GM23338 (cell line): ENCODE results near the gene NFAT5. TPM values are rescaled to one million over a fixed set of nuclear protein-coding genes. Genes with fewer than 3 reads are reported as not detected.

Experiments
- ATAC-seq: fragments of 200-7000 bp; cut with Tn5 transposase; 3 replicates; pipeline ENCODE4 v1.9.1; 2020
- DNase-seq: peaks from one replicate; pipeline ENCODE4 v3.0.0-alpha.2; 2015; ENCODE audit warnings: low spot score
- H2AFZ ChIP-seq: fragments of 200-600 bp; sonication (generic); 2 replicates; pipeline ENCODE4 v1.8.0; 2016; ENCODE audit warnings: antibody characterized with exemption, mild to moderate bottlenecking, moderate library complexity
- H3F3A ChIP-seq: fragments of 200-600 bp; sonication (generic); replicated peaks from 2 replicates; pipeline ENCODE4 v1.8.0; 2017; ENCODE audit warnings: antibody characterized with exemption, mixed run types, low read depth
- H3K27ac ChIP-seq: fragments of 200-600 bp; sonication (generic); 2 replicates; pipeline ENCODE4 v1.6.1; 2016; ENCODE audit warnings: low read depth
- H3K27me3 ChIP-seq: fragments of 200-600 bp; sonication (generic); 2 replicates; pipeline ENCODE4 v1.8.0; 2016; ENCODE audit warnings: mild to moderate bottlenecking, mixed run types, moderate library complexity; ENCODE audit not compliant: insufficient read depth
- H3K36me3 ChIP-seq: fragments of 200-600 bp; sonication (generic); 2 replicates; pipeline ENCODE4 v1.8.0; 2016; ENCODE audit warnings: mild to moderate bottlenecking; ENCODE audit not compliant: insufficient read depth
- H3K4me1 ChIP-seq: fragments of 200-600 bp; sonication (generic); 2 replicates; pipeline ENCODE4 v1.8.0; 2016; ENCODE audit warnings: mild to moderate bottlenecking, moderate library complexity; ENCODE audit not compliant: insufficient read depth
- H3K4me2 ChIP-seq: fragments of 200-600 bp; sonication (generic); 2 replicates; pipeline ENCODE4 v1.7.1; 2017; ENCODE audit warnings: mixed run types
- H3K4me3 ChIP-seq: fragments of 200-600 bp; sonication (generic); 2 replicates; pipeline ENCODE4 v1.6.1; 2016; ENCODE audit warnings: mixed run types
- H3K79me2 ChIP-seq: fragments of 200-600 bp; sonication (generic); replicated peaks from 2 replicates; pipeline ENCODE4 v1.8.0; 2017; ENCODE audit warnings: mild to moderate bottlenecking; ENCODE audit not compliant: insufficient read depth
- H3K9me2 ChIP-seq: fragments of 200-600 bp; sonication (generic); 2 replicates; pipeline ENCODE4 v1.8.0; 2017; ENCODE audit not compliant: insufficient read depth
- H4K20me1 ChIP-seq: fragments of 200-600 bp; sonication (generic); replicated peaks from 2 replicates; pipeline ENCODE4 v1.8.0; 2017; ENCODE audit warnings: mild to moderate bottlenecking; ENCODE audit not compliant: insufficient read depth
- H3K27ac Mint-ChIP-seq: 2 replicates; pipeline ENCODE4 v1.8.0; 2020; ENCODE audit warnings: inconsistent platforms, mild to moderate bottlenecking, moderate library complexity, mixed read lengths
- H3K27me3 Mint-ChIP-seq: 3 replicates; pipeline ENCODE4 v1.8.0; 2022; ENCODE audit warnings: low read depth, mild to moderate bottlenecking, moderate library complexity, mixed read lengths, inconsistent platforms; ENCODE audit not compliant: insufficient read depth, poor library complexity
- H3K36me3 Mint-ChIP-seq: 3 replicates; pipeline ENCODE4 v1.8.0; 2021; ENCODE audit warnings: low read depth, mild to moderate bottlenecking, inconsistent platforms, moderate library complexity, mixed read lengths
- H3K4me1 Mint-ChIP-seq: 3 replicates; pipeline ENCODE4 v1.8.0; 2020; ENCODE audit warnings: mild to moderate bottlenecking, inconsistent platforms, mixed read lengths
- H3K4me3 Mint-ChIP-seq: 3 replicates; pipeline ENCODE4 v1.8.0; 2021; ENCODE audit warnings: moderate library complexity, mild to moderate bottlenecking, inconsistent platforms, mixed read lengths
- H3K9me3 Mint-ChIP-seq: 3 replicates; pipeline ENCODE4 v1.8.0; 2020; ENCODE audit warnings: moderate library complexity, mild to moderate bottlenecking, inconsistent platforms, mixed read lengths
- CREB1 ChIP-seq: fragments of 250-450 bp; sonication (Bioruptor Pico); IDR thresholded peaks from 2 replicates; pipeline ENCODE4 v1.5.0; 2020; ENCODE audit warnings: low read depth, mild to moderate bottlenecking, moderate library complexity
- ETS1 ChIP-seq: IDR thresholded peaks from 2 replicates; pipeline ENCODE4 v1.6.1; 2016; ENCODE audit warnings: antibody characterized with exemption
- EZH2 ChIP-seq: fragments of 200-600 bp; sonication (generic); IDR thresholded peaks from one replicate; pipeline ENCODE4 v1.8.0; 2017; ENCODE audit warnings: antibody characterized with exemption, mild to moderate bottlenecking, low read depth; ENCODE audit not compliant: unreplicated experiment
- EZH2phosphoT487 ChIP-seq: fragments of 200-600 bp; sonication (generic); IDR thresholded peaks from one replicate; pipeline ENCODE4 v1.8.1; 2018; ENCODE audit warnings: antibody characterized with exemption; ENCODE audit not compliant: unreplicated experiment
- JUNB ChIP-seq: IDR thresholded peaks from one replicate; pipeline ENCODE4 v1.6.1; 2016; ENCODE audit warnings: antibody characterized with exemption; ENCODE audit not compliant: unreplicated experiment
- NANOG ChIP-seq: IDR thresholded peaks from 2 replicates; pipeline ENCODE4 v1.6.1; 2016; ENCODE audit warnings: antibody characterized with exemption, borderline replicate concordance
- POLR2AphosphoS5 ChIP-seq: IDR thresholded peaks from 2 replicates; pipeline ENCODE4 v1.6.1; 2016; ENCODE audit warnings: antibody characterized with exemption, low read depth
- STAT1 ChIP-seq: IDR thresholded peaks from one replicate; pipeline ENCODE4 v1.6.1; 2016; ENCODE audit warnings: antibody characterized with exemption; ENCODE audit not compliant: unreplicated experiment
- ZNF114 ChIP-seq: fragments of 250-450 bp; sonication (Bioruptor Pico); IDR thresholded peaks from 2 replicates; pipeline ENCODE4 v1.5.0; 2020; ENCODE audit warnings: mild to moderate bottlenecking, moderate library complexity
- ZNF331 ChIP-seq: fragments of 250-450 bp; sonication (Bioruptor Pico); IDR thresholded peaks from 2 replicates; pipeline ENCODE4 v1.5.0; 2020; ENCODE audit warnings: low read depth, mild to moderate bottlenecking, moderate library complexity
- polyA plus RNA-seq: library from polyadenylated mRNA; unstranded; fragments of >200 nt; fragmentation: Nextera tagmentation; extraction: Ambion mirVana; gene quantifications from 2 replicates; pipeline ENCODE4 v1.2.1, GENCODE V29; 2016
- total RNA-seq: library from RNA; depleted of rRNA; stranded (reverse); fragments of >200 nt; shearing (Covaris generic); gene quantifications from 2 replicates; pipeline ENCODE4 v1.2.3, GENCODE V29; 2014
- TF ChIP-seq, protein P1 (sequence below): fragments of 250-450 bp; sonication (Bioruptor Pico); IDR thresholded peaks from 2 replicates; pipeline ENCODE4 v1.5.0; 2020; ENCODE audit warnings: mild to moderate bottlenecking, moderate library complexity
- TF ChIP-seq, protein P2 (sequence below), 2 experiments: fragments of 200-600 bp in 1 of 2; sonication (generic) in 1 of 2; conservative IDR thresholded peaks; 2 replicates each; pipeline versions ENCODE4 v1.5.1 to v1.6.1; 2016 to 2017; ENCODE audit warnings: antibody characterized with exemption in 2 of 2, low read depth in 2 of 2, mild to moderate bottlenecking in 2 of 2, moderate library complexity in 1 of 2
- TF ChIP-seq, protein P3 (sequence below): IDR thresholded peaks from one replicate; pipeline ENCODE4 v1.6.1; 2018; ENCODE audit warnings: antibody characterized with exemption; ENCODE audit not compliant: unreplicated experiment

Gene NFAT5
- total and polyA plus RNA-seq, 2 experiments from 2014 or later, result 10.6 to 27.0 TPM

- Mint-ChIP-seq H3K4me3 (no peak overlapping the region), H3K27ac (no peak overlapping the region), H3K27me3 (peaks cover 9% of the 10 kb centered on the region), H3K9me3 (no peaks in the 10 kb centered on the region), H3K36me3 (peaks cover 4% of the 10 kb centered on the region; the same call in 2 of the 3 replicates), H3K4me1 (peaks cover 17% of the 10 kb centered on the region)
- Histone ChIP-seq H4K20me1 (no peaks in the 10 kb centered on the region; the same call in 1 of the 2 replicates), H3F3A (peaks cover 14% of the 10 kb centered on the region; the same call in 1 of the 2 replicates), H3K27me3 (no peaks in the 10 kb centered on the region), H3K36me3 (peaks cover 3% of the 10 kb centered on the region; the same call in 1 of the 2 replicates), H2AFZ (no peak overlapping the region), H3K79me2 (peaks cover 32% of the 10 kb centered on the region), H3K4me1 (peaks cover 15% of the 10 kb centered on the region), H3K4me3 (no peak overlapping the region), H3K27ac (0 out of 2 replicates have a peak overlapping the region, but pooled peaks have one; percentile 45), H3K9me2 (no peaks in the 10 kb centered on the region), H3K4me2 (no peak overlapping the region)
- TF ChIP-seq JUNB (no peak), POLR2AphosphoS5 (no peak), NANOG (no peak), ZNF331 (CRISPR knock-in tag) (no peak), ETS1 (no peak), ZNF114 (no peak), STAT1 (no peak), EZH2 (no peak), CREB1 (CRISPR knock-in tag) (no peak), EZH2phosphoT487 (no peak)
- TF ChIP-seq, protein P1, sequence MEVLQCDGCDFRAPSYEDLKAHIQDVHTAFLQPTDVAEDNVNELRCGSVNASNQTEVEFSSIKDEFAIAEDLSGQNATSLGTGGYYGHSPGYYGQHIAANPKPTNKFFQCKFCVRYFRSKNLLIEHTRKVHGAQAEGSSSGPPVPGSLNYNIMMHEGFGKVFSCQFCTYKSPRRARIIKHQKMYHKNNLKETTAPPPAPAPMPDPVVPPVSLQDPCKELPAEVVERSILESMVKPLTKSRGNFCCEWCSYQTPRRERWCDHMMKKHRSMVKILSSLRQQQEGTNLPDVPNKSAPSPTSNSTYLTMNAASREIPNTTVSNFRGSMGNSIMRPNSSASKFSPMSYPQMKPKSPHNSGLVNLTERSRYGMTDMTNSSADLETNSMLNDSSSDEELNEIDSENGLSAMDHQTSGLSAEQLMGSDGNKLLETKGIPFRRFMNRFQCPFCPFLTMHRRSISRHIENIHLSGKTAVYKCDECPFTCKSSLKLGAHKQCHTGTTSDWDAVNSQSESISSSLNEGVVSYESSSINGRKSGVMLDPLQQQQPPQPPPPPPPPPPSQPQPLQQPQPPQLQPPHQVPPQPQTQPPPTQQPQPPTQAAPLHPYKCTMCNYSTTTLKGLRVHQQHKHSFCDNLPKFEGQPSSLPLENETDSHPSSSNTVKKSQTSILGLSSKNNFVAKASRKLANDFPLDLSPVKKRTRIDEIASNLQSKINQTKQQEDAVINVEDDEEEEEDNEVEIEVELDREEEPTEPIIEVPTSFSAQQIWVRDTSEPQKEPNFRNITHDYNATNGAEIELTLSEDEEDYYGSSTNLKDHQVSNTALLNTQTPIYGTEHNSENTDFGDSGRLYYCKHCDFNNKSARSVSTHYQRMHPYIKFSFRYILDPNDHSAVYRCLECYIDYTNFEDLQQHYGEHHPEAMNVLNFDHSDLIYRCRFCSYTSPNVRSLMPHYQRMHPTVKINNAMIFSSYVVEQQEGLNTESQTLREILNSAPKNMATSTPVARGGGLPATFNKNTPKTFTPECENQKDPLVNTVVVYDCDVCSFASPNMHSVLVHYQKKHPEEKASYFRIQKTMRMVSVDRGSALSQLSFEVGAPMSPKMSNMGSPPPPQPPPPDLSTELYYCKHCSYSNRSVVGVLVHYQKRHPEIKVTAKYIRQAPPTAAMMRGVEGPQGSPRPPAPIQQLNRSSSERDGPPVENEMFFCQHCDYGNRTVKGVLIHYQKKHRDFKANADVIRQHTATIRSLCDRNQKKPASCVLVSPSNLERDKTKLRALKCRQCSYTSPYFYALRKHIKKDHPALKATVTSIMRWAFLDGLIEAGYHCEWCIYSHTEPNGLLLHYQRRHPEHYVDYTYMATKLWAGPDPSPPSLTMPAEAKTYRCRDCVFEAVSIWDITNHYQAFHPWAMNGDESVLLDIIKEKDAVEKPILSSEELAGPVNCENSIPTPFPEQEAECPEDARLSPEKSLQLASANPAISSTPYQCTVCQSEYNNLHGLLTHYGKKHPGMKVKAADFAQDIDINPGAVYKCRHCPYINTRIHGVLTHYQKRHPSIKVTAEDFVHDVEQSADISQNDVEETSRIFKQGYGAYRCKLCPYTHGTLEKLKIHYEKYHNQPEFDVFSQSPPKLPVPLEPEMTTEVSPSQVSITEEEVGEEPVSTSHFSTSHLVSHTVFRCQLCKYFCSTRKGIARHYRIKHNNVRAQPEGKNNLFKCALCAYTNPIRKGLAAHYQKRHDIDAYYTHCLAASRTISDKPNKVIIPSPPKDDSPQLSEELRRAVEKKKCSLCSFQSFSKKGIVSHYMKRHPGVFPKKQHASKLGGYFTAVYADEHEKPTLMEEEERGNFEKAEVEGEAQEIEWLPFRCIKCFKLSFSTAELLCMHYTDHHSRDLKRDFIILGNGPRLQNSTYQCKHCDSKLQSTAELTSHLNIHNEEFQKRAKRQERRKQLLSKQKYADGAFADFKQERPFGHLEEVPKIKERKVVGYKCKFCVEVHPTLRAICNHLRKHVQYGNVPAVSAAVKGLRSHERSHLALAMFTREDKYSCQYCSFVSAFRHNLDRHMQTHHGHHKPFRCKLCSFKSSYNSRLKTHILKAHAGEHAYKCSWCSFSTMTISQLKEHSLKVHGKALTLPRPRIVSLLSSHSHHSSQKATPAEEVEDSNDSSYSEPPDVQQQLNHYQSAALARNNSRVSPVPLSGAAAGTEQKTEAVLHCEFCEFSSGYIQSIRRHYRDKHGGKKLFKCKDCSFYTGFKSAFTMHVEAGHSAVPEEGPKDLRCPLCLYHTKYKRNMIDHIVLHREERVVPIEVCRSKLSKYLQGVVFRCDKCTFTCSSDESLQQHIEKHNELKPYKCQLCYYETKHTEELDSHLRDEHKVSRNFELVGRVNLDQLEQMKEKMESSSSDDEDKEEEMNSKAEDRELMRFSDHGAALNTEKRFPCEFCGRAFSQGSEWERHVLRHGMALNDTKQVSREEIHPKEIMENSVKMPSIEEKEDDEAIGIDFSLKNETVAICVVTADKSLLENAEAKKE (CRISPR knock-in tag), result no peak
- TF ChIP-seq, protein P2, sequence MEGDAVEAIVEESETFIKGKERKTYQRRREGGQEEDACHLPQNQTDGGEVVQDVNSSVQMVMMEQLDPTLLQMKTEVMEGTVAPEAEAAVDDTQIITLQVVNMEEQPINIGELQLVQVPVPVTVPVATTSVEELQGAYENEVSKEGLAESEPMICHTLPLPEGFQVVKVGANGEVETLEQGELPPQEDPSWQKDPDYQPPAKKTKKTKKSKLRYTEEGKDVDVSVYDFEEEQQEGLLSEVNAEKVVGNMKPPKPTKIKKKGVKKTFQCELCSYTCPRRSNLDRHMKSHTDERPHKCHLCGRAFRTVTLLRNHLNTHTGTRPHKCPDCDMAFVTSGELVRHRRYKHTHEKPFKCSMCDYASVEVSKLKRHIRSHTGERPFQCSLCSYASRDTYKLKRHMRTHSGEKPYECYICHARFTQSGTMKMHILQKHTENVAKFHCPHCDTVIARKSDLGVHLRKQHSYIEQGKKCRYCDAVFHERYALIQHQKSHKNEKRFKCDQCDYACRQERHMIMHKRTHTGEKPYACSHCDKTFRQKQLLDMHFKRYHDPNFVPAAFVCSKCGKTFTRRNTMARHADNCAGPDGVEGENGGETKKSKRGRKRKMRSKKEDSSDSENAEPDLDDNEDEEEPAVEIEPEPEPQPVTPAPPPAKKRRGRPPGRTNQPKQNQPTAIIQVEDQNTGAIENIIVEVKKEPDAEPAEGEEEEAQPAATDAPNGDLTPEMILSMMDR (conservative IDR thresholded peaks at IDR 0.05; ENCODE audit: low read depth in 2 of 2), result no peak
- TF ChIP-seq, protein P3, sequence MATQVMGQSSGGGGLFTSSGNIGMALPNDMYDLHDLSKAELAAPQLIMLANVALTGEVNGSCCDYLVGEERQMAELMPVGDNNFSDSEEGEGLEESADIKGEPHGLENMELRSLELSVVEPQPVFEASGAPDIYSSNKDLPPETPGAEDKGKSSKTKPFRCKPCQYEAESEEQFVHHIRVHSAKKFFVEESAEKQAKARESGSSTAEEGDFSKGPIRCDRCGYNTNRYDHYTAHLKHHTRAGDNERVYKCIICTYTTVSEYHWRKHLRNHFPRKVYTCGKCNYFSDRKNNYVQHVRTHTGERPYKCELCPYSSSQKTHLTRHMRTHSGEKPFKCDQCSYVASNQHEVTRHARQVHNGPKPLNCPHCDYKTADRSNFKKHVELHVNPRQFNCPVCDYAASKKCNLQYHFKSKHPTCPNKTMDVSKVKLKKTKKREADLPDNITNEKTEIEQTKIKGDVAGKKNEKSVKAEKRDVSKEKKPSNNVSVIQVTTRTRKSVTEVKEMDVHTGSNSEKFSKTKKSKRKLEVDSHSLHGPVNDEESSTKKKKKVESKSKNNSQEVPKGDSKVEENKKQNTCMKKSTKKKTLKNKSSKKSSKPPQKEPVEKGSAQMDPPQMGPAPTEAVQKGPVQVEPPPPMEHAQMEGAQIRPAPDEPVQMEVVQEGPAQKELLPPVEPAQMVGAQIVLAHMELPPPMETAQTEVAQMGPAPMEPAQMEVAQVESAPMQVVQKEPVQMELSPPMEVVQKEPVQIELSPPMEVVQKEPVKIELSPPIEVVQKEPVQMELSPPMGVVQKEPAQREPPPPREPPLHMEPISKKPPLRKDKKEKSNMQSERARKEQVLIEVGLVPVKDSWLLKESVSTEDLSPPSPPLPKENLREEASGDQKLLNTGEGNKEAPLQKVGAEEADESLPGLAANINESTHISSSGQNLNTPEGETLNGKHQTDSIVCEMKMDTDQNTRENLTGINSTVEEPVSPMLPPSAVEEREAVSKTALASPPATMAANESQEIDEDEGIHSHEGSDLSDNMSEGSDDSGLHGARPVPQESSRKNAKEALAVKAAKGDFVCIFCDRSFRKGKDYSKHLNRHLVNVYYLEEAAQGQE, result no peak
- no peak for DNase-seq
- no peak for ATAC-seq
Measured at GRCh38 chr16:69721441-69721957, 155.7 kb downstream of the NFAT5 start.
